Neural progenitor cell (in vitro differentiated cells): ENCODE results near the gene TPD52L1. TPM values are rescaled to one million over a fixed set of nuclear protein-coding genes. Genes with fewer than 3 reads are reported as not detected.
A peak's percentile ranks its signal among the peaks of the same experiment; 100 is the strongest.

Experiments used
- DNase-seq: peaks from one replicate; pipeline ENCODE4 v3.0.0-alpha.2; 2016; ENCODE audit warnings: low spot score
- H2AFZ ChIP-seq: fragments of 200-600 bp; sonication (generic); replicated peaks from 2 replicates; pipeline ENCODE4 v1.6.1; 2016; ENCODE audit warnings: antibody characterized with exemption
- H3F3A ChIP-seq: fragments of 200-600 bp; sonication (generic); 2 replicates; pipeline ENCODE4 v1.6.1; 2016; ENCODE audit warnings: antibody characterized with exemption, low read depth
- H3K27ac ChIP-seq: fragments of 200-600 bp; sonication (generic); 2 replicates; pipeline ENCODE4 v1.5.1; 2016; ENCODE audit warnings: mild to moderate bottlenecking
- H3K27me3 ChIP-seq: fragments of 200-600 bp; sonication (generic); 2 replicates; pipeline ENCODE4 v1.6.1; 2016; ENCODE audit warnings: mild to moderate bottlenecking, moderate library complexity
- H3K36me3 ChIP-seq: fragments of 200-600 bp; sonication (generic); 2 replicates; pipeline ENCODE4 v1.5.1; 2016
- H3K4me1 ChIP-seq: fragments of 200-600 bp; sonication (generic); 2 replicates; pipeline ENCODE4 v1.6.1; 2016; ENCODE audit warnings: mixed run types
- H3K4me2 ChIP-seq: fragments of 200-600 bp; sonication (generic); 2 replicates; pipeline ENCODE4 v1.6.1; 2016
- H3K4me3 ChIP-seq: fragments of 200-600 bp; sonication (generic); 2 replicates; pipeline ENCODE4 v1.5.1; 2016
- H3K79me2 ChIP-seq: fragments of 200-600 bp; sonication (generic); 2 replicates; pipeline ENCODE4 v1.6.1; 2016; ENCODE audit warnings: low read depth
- H3K9ac ChIP-seq: fragments of 200-600 bp; sonication (generic); 2 replicates; pipeline ENCODE4 v1.6.1; 2016
- H3K9me3 ChIP-seq: fragments of 200-600 bp; sonication (generic); 2 replicates; pipeline ENCODE4 v1.5.1; 2016; ENCODE audit warnings: low read depth
- H4K20me1 ChIP-seq: fragments of 200-600 bp; sonication (generic); 2 replicates; pipeline ENCODE4 v1.6.1; 2016; ENCODE audit warnings: low read depth
- H3K27ac Mint-ChIP-seq: 3 replicates; pipeline ENCODE4 v1.8.0; 2021; ENCODE audit warnings: mixed read lengths
- H3K27me3 Mint-ChIP-seq: 2 replicates; pipeline ENCODE4 v1.8.0; 2022; ENCODE audit warnings: low read depth, mild to moderate bottlenecking, inconsistent platforms, moderate library complexity, mixed read lengths; ENCODE audit not compliant: insufficient read depth
- H3K36me3 Mint-ChIP-seq: 3 replicates; pipeline ENCODE4 v1.8.0; 2021; ENCODE audit warnings: mixed read lengths
- H3K4me1 Mint-ChIP-seq: 3 replicates; pipeline ENCODE4 v1.8.0; 2021; ENCODE audit warnings: mixed read lengths
- H3K4me3 Mint-ChIP-seq: 3 replicates; pipeline ENCODE4 v1.8.0; 2021; ENCODE audit warnings: mild to moderate bottlenecking, moderate library complexity, mixed read lengths
- H3K9me3 Mint-ChIP-seq: 3 replicates; pipeline ENCODE4 v1.8.0; 2020; ENCODE audit warnings: mixed read lengths
- CTCF ChIP-seq: fragments of 200-600 bp; sonication (generic); IDR thresholded peaks from 2 replicates; pipeline ENCODE4 v1.5.1; 2017; ENCODE audit warnings: antibody characterized with exemption, mild to moderate bottlenecking
- EZH2 ChIP-seq: fragments of 200-600 bp; sonication (generic); IDR thresholded peaks from 2 replicates; pipeline ENCODE4 v1.6.1; 2017; ENCODE audit warnings: antibody characterized with exemption, mild to moderate bottlenecking, moderate library complexity
- EZH2phosphoT487 ChIP-seq: fragments of 200-600 bp; sonication (generic); IDR thresholded peaks from 2 replicates; pipeline ENCODE4 v1.6.1; 2017; ENCODE audit warnings: antibody characterized with exemption
- total RNA-seq: library from RNA; depleted of rRNA; stranded (reverse); fragments of >200 nt; gene quantifications from 2 replicates; pipeline ENCODE4 v1.2.3, GENCODE V29; 2015; ENCODE audit warnings: low replicate concordance

The TPD52L1 gene
- total RNA-seq, 1 donor from 2014 or later: 9.5 TPM

GRCh38 chr6:125217369-125217768, 63.8 kb downstream of the TPD52L1 start:
- Histone ChIP-seq H3K79me2 (no peaks in the 10 kb centered on the region), H3K36me3 (no peaks in the 10 kb centered on the region), H3F3A (no peaks in the 10 kb centered on the region), H3K4me2 (no peak overlapping the region), H3K27ac (no peak overlapping the region), H4K20me1 (no peaks in the 10 kb centered on the region), H3K27me3 (no peaks in the 10 kb centered on the region), H2AFZ (no peak overlapping the region), H3K4me1 (peaks cover 13% of the 10 kb centered on the region), H3K9me3 (no peaks in the 10 kb centered on the region), H3K9ac (no peak overlapping the region), H3K4me3 (no peak overlapping the region)
- H3K4me1 Mint-ChIP-seq: peaks cover 27% of the 10 kb centered on the region
- DNase-seq: no peak
- no peaks in the 10 kb centered on the region for H3K36me3 Mint-ChIP-seq
- no peak overlapping the region for H3K4me3 Mint-ChIP-seq
- no peaks in the 10 kb centered on the region for H3K27me3 Mint-ChIP-seq
- no peak overlapping the region for H3K27ac Mint-ChIP-seq
- TF ChIP-seq EZH2phosphoT487 (no peak), CTCF (no peak), EZH2 (no peak)
- H3K9me3 Mint-ChIP-seq: no peaks in the 10 kb centered on the region

- H3K27ac Mint-ChIP-seq: no peak overlapping the region
- no peaks in the 10 kb centered on the region for H3K9me3 ChIP-seq
- no peaks in the 10 kb centered on the region for H3K79me2 ChIP-seq
- no peaks in the 10 kb centered on the region for H3K27me3 ChIP-seq
- H3K4me3 Mint-ChIP-seq: no peak overlapping the region
- TF ChIP-seq EZH2phosphoT487: no peak
- TF ChIP-seq CTCF: no peak
- TF ChIP-seq EZH2: no peak
- H3K4me1 Mint-ChIP-seq: peaks cover 34% of the 10 kb centered on the region
- H3K4me3 ChIP-seq: no peak overlapping the region
- H3K36me3 Mint-ChIP-seq: no peaks in the 10 kb centered on the region
- no peak overlapping the region for H3K9ac ChIP-seq
- H3K27me3 Mint-ChIP-seq: no peaks in the 10 kb centered on the region
- no peaks in the 10 kb centered on the region for H4K20me1 ChIP-seq
- no peak overlapping the region for H3K4me2 ChIP-seq
- DNase-seq: no peak
- no peaks in the 10 kb centered on the region for H3K36me3 ChIP-seq
- no peak overlapping the region for H2AFZ ChIP-seq
- peaks cover 18% of the 10 kb centered on the region for H3K4me1 ChIP-seq
- H3K9me3 Mint-ChIP-seq: no peaks in the 10 kb centered on the region
- no peaks in the 10 kb centered on the region for H3F3A ChIP-seq
- no peak overlapping the region for H3K27ac ChIP-seq
Observed at GRCh38 chr6:125217992-125218391, 64.4 kb downstream of the TPD52L1 start.

- H3K4me3 ChIP-seq: no peak overlapping the region
- H3K9me3 Mint-ChIP-seq: no peaks in the 10 kb centered on the region
- no peaks in the 10 kb centered on the region for H3K9me3 ChIP-seq
- H3K27ac Mint-ChIP-seq: no peak overlapping the region
- H4K20me1 ChIP-seq: no peaks in the 10 kb centered on the region
- no peak overlapping the region for H2AFZ ChIP-seq
- TF ChIP-seq EZH2phosphoT487 (no peak), CTCF (no peak), EZH2 (no peak)
- H3K9ac ChIP-seq: no peak overlapping the region
- peaks cover 18% of the 10 kb centered on the region for H3K4me1 ChIP-seq
- H3K4me3 Mint-ChIP-seq: no peak overlapping the region
- no peaks in the 10 kb centered on the region for H3K79me2 ChIP-seq
- no peak overlapping the region for H3K27ac ChIP-seq
- no peaks in the 10 kb centered on the region for H3F3A ChIP-seq
- H3K36me3 ChIP-seq: no peaks in the 10 kb centered on the region
- no peaks in the 10 kb centered on the region for H3K27me3 Mint-ChIP-seq
- peak overlapping the region; percentile 19 for H3K4me2 ChIP-seq
- H3K36me3 Mint-ChIP-seq: no peaks in the 10 kb centered on the region
- DNase-seq: peak; percentile 64
- H3K27me3 ChIP-seq: no peaks in the 10 kb centered on the region
- peaks cover 40% of the 10 kb centered on the region for H3K4me1 Mint-ChIP-seq
Observed at GRCh38 chr6:125219361-125219895, 65.9 kb downstream of the TPD52L1 start.
